H9 (cell line): Measurements from ENCODE around the gene XRRA1. TPM values are rescaled to one million over a fixed set of nuclear protein-coding genes. Genes with fewer than 3 reads are reported as not detected.

Experiments used
- DNase-seq: peaks from one replicate; pipeline ENCODE4 v3.0.0-alpha.2; 2017
- H2AFZ ChIP-seq: one replicate; pipeline ENCODE4 v1.6.1; 2013; ENCODE audit warnings: mild to moderate bottlenecking, low read length, control low read depth, moderate library complexity
- H2AK5ac ChIP-seq: 2 replicates; pipeline ENCODE4 v1.6.1; 2013; ENCODE audit warnings: low read length, control low read depth, mixed read lengths; ENCODE audit not compliant: insufficient read length
- H2BK120ac ChIP-seq: one replicate; pipeline ENCODE4 v1.6.1; 2013; ENCODE audit warnings: low read depth, mild to moderate bottlenecking, low read length, control low read depth, inconsistent platforms; ENCODE audit not compliant: poor library complexity, severe bottlenecking
- H2BK12ac ChIP-seq: 2 replicates; pipeline ENCODE4 v1.6.1; 2013; ENCODE audit warnings: low read length, control low read depth, mixed read lengths, low read depth; ENCODE audit not compliant: insufficient read length
- H2BK15ac ChIP-seq: 2 replicates; pipeline ENCODE4 v1.6.1; 2013; ENCODE audit warnings: low read depth, low read length, control low read depth
- H2BK20ac ChIP-seq: one replicate; pipeline ENCODE4 v1.6.1; 2013; ENCODE audit warnings: low read depth, mild to moderate bottlenecking, low read length, control low read depth, inconsistent platforms; ENCODE audit not compliant: poor library complexity, severe bottlenecking
- H2BK5ac ChIP-seq: 2 replicates; pipeline ENCODE4 v1.6.1; 2013; ENCODE audit warnings: low read length, control low read depth, mixed read lengths; ENCODE audit not compliant: insufficient read length
- H3K14ac ChIP-seq: 2 replicates; pipeline ENCODE4 v1.6.1; 2013; ENCODE audit warnings: low read length, control low read depth; ENCODE audit not compliant: insufficient read depth
- H3K18ac ChIP-seq: 2 replicates; pipeline ENCODE4 v1.6.1; 2013; ENCODE audit warnings: low read depth, mild to moderate bottlenecking, mixed read lengths, low read length, control low read depth; ENCODE audit not compliant: insufficient read length
- H3K23ac ChIP-seq: 2 replicates; pipeline ENCODE4 v1.6.1; 2013; ENCODE audit warnings: low read length, control low read depth, mixed read lengths, low read depth; ENCODE audit not compliant: insufficient read length
- H3K23me2 ChIP-seq: 2 replicates; pipeline ENCODE4 v1.6.1; 2013; ENCODE audit warnings: low read depth, mild to moderate bottlenecking, mixed read lengths, low read length, control low read depth; ENCODE audit not compliant: insufficient read length, poor library complexity, severe bottlenecking
- H3K27ac ChIP-seq: 2 replicates; pipeline ENCODE4 v1.5.1; 2013; ENCODE audit warnings: low read length, control low read depth, mixed read lengths, low read depth; ENCODE audit not compliant: insufficient read length
- H3K27me3 ChIP-seq: 2 replicates; pipeline ENCODE4 v1.6.1; 2013; ENCODE audit warnings: low read length, control low read depth, inconsistent platforms; ENCODE audit not compliant: insufficient read depth
- H3K4ac ChIP-seq: 2 replicates; pipeline ENCODE4 v1.6.1; 2013; ENCODE audit warnings: low read depth, mild to moderate bottlenecking, control low read depth, inconsistent platforms, low read length, moderate library complexity
- H3K4me1 ChIP-seq: 2 replicates; pipeline ENCODE4 v1.6.1; 2013; ENCODE audit warnings: low read length, control low read depth, inconsistent platforms; ENCODE audit not compliant: insufficient read depth
- H3K4me2 ChIP-seq: 2 replicates; pipeline ENCODE4 v1.6.1; 2013; ENCODE audit warnings: low read length, control low read depth, mixed read lengths; ENCODE audit not compliant: insufficient read length, insufficient read depth
- H3K56ac ChIP-seq: 2 replicates; pipeline ENCODE4 v1.6.1; 2013; ENCODE audit warnings: low read depth, mild to moderate bottlenecking, mixed read lengths, low read length, control low read depth; ENCODE audit not compliant: insufficient read length
- H3K79me1 ChIP-seq: 2 replicates; pipeline ENCODE4 v1.6.1; 2013; ENCODE audit warnings: low read depth, mild to moderate bottlenecking, moderate library complexity, low read length, control low read depth, inconsistent platforms; ENCODE audit not compliant: insufficient read depth, poor library complexity, severe bottlenecking
- H3K79me2 ChIP-seq: 2 replicates; pipeline ENCODE4 v1.6.1; 2013; ENCODE audit warnings: low read length, control low read depth, inconsistent platforms; ENCODE audit not compliant: insufficient read depth
- H3K9ac ChIP-seq: 2 replicates; pipeline ENCODE4 v1.6.1; 2013; ENCODE audit warnings: low read length, control low read depth, mixed read lengths; ENCODE audit not compliant: insufficient read length; ENCODE audit errors: extremely low read depth
- H3K9me3 ChIP-seq: one replicate; pipeline ENCODE4 v1.6.1; 2013; ENCODE audit warnings: low read depth, low read length, inconsistent platforms; ENCODE audit not compliant: control insufficient read depth
- H3T11ph ChIP-seq: one replicate; pipeline ENCODE4 v1.6.1; 2013; ENCODE audit warnings: mild to moderate bottlenecking, low read length, control low read depth, inconsistent platforms
- H4K20me1 ChIP-seq: one replicate; pipeline ENCODE4 v1.6.1; 2013; ENCODE audit not compliant: control insufficient read depth, insufficient read length, insufficient read depth
- H4K5ac ChIP-seq: 2 replicates; pipeline ENCODE4 v1.6.1; 2013; ENCODE audit warnings: low read depth, mild to moderate bottlenecking, mixed read lengths, low read length, control low read depth; ENCODE audit not compliant: insufficient read length
- H4K8ac ChIP-seq: replicated peaks from 2 replicates; pipeline ENCODE4 v1.6.1; 2013; ENCODE audit warnings: low read length, control low read depth, mixed read lengths, low read depth; ENCODE audit not compliant: insufficient read length
- H4K91ac ChIP-seq: 2 replicates; pipeline ENCODE4 v1.6.1; 2013; ENCODE audit warnings: low read depth, mild to moderate bottlenecking, moderate library complexity, mixed read lengths, low read length, control low read depth; ENCODE audit not compliant: insufficient read length
- H3K27ac Mint-ChIP-seq, 3 experiments: 2 replicates in 2 of 3; 3 replicates in 1 of 3; pipeline ENCODE4 v1.8.0; 2020 to 2021; ENCODE audit warnings: mixed read lengths in 3 of 3, mild to moderate bottlenecking in 1 of 3, moderate library complexity in 1 of 3
- H3K27me3 Mint-ChIP-seq: 2 replicates; pipeline ENCODE4 v1.8.0; 2021; ENCODE audit warnings: low read depth, mild to moderate bottlenecking, moderate library complexity, mixed read lengths
- H3K36me3 Mint-ChIP-seq, 3 experiments: 2 replicates in 2 of 3; 3 replicates in 1 of 3; pipeline ENCODE4 v1.8.0; 2020 to 2021; ENCODE audit warnings: low read depth in 3 of 3, mixed read lengths in 3 of 3; ENCODE audit not compliant: insufficient read depth in 1 of 3
- H3K4me1 Mint-ChIP-seq, 2 experiments: 2 replicates each; pipeline ENCODE4 v1.8.0; 2020; ENCODE audit warnings: mixed read lengths in 2 of 2
- H3K4me3 Mint-ChIP-seq, 2 experiments: 2 replicates in 1 of 2; 3 replicates in 1 of 2; pipeline ENCODE4 v1.8.0; 2020 to 2021; ENCODE audit warnings: mild to moderate bottlenecking in 2 of 2, mixed read lengths in 2 of 2, moderate library complexity in 1 of 2
- H3K9me3 Mint-ChIP-seq, 2 experiments: 2 replicates in 1 of 2; 3 replicates in 1 of 2; pipeline ENCODE4 v1.8.0; 2020; ENCODE audit warnings: mild to moderate bottlenecking in 2 of 2, mixed read lengths in 2 of 2, moderate library complexity in 1 of 2
- WGBS: extraction: QIAGEN DNeasy Blood & Tissue Kit; methylation state at CpG from one replicate; pipeline ENCODE4 v1.1.7; 2013; ENCODE audit warnings: missing lambda C conversion rate, low lambda C conversion rate, mixed read lengths; ENCODE audit not compliant: insufficient read length; ENCODE audit errors: extremely low coverage; 5-methylcytosine and 5-hydroxymethylcytosine counted together
- total RNA-seq: library from RNA; stranded (reverse); gene quantifications from 2 replicates; pipeline ENCODE4 v1.2.1, GENCODE V29; 2021
- TF ChIP-seq, protein P1 (sequence below): fragments of 200-600 bp; sonication (generic); conservative IDR thresholded peaks from 3 replicates; pipeline ENCODE4 v1.8.0; 2021; ENCODE audit warnings: antibody characterized with exemption, mild to moderate bottlenecking

The XRRA1 gene
- total RNA-seq, 1 experiment from 2014 or later, result 4.5 TPM

DNA sequence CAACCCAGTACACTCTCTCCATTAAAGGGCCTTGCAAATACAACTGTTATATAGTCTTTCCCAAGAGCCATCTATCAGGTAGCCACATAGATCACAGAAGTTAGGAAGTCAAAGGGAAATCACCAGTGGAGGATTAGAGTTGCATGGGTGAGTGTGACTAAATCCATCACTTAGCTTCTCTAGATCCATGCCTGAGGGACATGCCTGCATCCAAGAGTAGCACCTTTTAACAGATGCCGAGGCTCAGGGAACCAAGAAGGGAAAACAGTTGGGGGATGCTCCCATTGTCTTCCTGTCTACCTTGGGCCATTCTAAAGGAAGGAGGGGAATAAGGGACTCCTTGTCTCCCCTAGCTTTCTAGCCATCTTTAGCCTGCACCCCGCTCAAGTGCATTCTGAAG lies 77.9 kb downstream of the XRRA1 start:
- no peak overlapping the region for H2BK120ac ChIP-seq
- H3K4me1 Mint-ChIP-seq, result no peaks in the 10 kb centered on the region
- no peak overlapping the region for H2AFZ ChIP-seq
- no peak overlapping the region for H3K27ac ChIP-seq
- H4K8ac ChIP-seq, result no peak overlapping the region
- no peak overlapping the region for H2BK5ac ChIP-seq
- no peak overlapping the region for H2BK15ac ChIP-seq
- H3K23me2 ChIP-seq, result no peaks in the 10 kb centered on the region
- H2AK5ac ChIP-seq, result no peak overlapping the region
- no peak overlapping the region for H4K91ac ChIP-seq
- H3K18ac ChIP-seq, result no peak overlapping the region
- no peak overlapping the region for H3K56ac ChIP-seq
- peaks cover 61 to 78% of the 10 kb centered on the region in 2 experiments for H3K9me3 Mint-ChIP-seq
- WGBS, result no CpG with 5 or more reads among the region's 2 CpGs
- TF ChIP-seq, protein P1, sequence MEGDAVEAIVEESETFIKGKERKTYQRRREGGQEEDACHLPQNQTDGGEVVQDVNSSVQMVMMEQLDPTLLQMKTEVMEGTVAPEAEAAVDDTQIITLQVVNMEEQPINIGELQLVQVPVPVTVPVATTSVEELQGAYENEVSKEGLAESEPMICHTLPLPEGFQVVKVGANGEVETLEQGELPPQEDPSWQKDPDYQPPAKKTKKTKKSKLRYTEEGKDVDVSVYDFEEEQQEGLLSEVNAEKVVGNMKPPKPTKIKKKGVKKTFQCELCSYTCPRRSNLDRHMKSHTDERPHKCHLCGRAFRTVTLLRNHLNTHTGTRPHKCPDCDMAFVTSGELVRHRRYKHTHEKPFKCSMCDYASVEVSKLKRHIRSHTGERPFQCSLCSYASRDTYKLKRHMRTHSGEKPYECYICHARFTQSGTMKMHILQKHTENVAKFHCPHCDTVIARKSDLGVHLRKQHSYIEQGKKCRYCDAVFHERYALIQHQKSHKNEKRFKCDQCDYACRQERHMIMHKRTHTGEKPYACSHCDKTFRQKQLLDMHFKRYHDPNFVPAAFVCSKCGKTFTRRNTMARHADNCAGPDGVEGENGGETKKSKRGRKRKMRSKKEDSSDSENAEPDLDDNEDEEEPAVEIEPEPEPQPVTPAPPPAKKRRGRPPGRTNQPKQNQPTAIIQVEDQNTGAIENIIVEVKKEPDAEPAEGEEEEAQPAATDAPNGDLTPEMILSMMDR, result no peak
- H3K79me2 ChIP-seq, result no peaks in the 10 kb centered on the region
- peaks cover 74 to 89% (median 89%) of the 10 kb centered on the region in 3 experiments for H3K36me3 Mint-ChIP-seq
- H2BK12ac ChIP-seq, result no peak overlapping the region
- no peak for DNase-seq
- H3K27me3 Mint-ChIP-seq, result no peaks in the 10 kb centered on the region
- H3K27me3 ChIP-seq, result no peaks in the 10 kb centered on the region
- no peak overlapping the region for H3K4me2 ChIP-seq
- H3K9ac ChIP-seq, result no peak overlapping the region
- H3K9me3 ChIP-seq, result peaks cover 44% of the 10 kb centered on the region
- no peak overlapping the region for H2BK20ac ChIP-seq
- H3K4ac ChIP-seq, result no peak overlapping the region
- no peak overlapping the region for H3K4me3 Mint-ChIP-seq
- H3K14ac ChIP-seq, result no peak overlapping the region
- no peaks in the 10 kb centered on the region for H4K20me1 ChIP-seq
- H3K23ac ChIP-seq, result no peak overlapping the region
- H3K4me1 ChIP-seq, result no peaks in the 10 kb centered on the region
- H3K79me1 ChIP-seq, result no peaks in the 10 kb centered on the region
- no peak overlapping the region for H4K5ac ChIP-seq
- H3K27ac Mint-ChIP-seq, result no peak overlapping the region
- no peak overlapping the region for H3T11ph ChIP-seq
